Measurements from ENCODE around the gene MYL4.

DNA sequence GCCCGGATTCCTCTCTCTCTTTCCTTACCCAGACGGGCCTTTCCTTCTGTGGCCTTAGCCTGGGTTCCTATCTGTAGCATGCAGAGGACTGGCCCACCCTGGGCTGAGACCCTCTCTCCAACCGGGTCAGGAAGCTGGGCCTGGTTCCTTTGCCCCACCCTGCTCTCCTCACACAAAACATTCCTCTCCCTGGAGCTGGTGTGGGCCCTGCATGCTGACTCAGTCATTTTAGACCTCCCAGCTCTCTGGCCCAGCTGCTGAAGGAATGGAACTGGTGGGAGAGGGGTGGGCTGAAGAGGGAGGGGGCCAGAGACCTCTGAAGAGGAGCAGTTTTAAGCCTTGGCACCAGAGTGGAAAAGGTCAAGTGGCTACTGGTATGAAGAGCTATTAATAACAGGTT, 957 bp downstream of the MYL4 start:
- TF ChIP-seq BHLHE40 (IDR thresholded peaks at IDR 0.05; ENCODE audit: borderline replicate concordance) (no peak), SP1 (IDR thresholded peaks at IDR 0.05) (no peak), CTBP1 (IDR thresholded peaks at IDR 0.05; ENCODE audit: borderline replicate concordance) (no peak)

All from HEK293T (cell line).